Hematopoietic multipotent progenitor cell treated with erythropoietin and hydrocortisone succinate and interleukin-3 and kit ligand, for 15 days (in vitro differentiated cells): ENCODE results near the gene PIM2.

ENCODE experiments used
- DNase-seq: peaks from one replicate; pipeline ENCODE4 v3.0.0-alpha.2; 2015; ENCODE audit warnings: low spot score

The PIM2 gene

GRCh38 chrX:48935301-48935670, 16.5 kb upstream of the PIM2 start:
- DNase-seq: no peak

- no peak for DNase-seq
These were observed 15.9 kb upstream of the PIM2 start for GRCh38 chrX:48934581-48935300.

- no peak for DNase-seq
These were observed 14.9 kb upstream of the PIM2 start for GRCh38 chrX:48933757-48934156.

- no peak for DNase-seq
These were observed 9.0 kb upstream of the PIM2 start for GRCh38 chrX:48927736-48928382.

- DNase-seq: no peak
These were observed 8.3 kb upstream of the PIM2 start for GRCh38 chrX:48927123-48927522.

- DNase-seq: no peak
These were observed 5.4 kb upstream of the PIM2 start for GRCh38 chrX:48924270-48924669.

GRCh38 chrX:48923771-48924170, 4.9 kb upstream of the PIM2 start:
- no peak for DNase-seq

GRCh38 chrX:48920718-48921104, 1.9 kb upstream of the PIM2 start:
- DNase-seq: no peak

- peak; percentile 75 for DNase-seq
These were observed 1.3 kb upstream of the PIM2 start for GRCh38 chrX:48919947-48920717.

GRCh38 chrX:48919360-48919841, 577 bp upstream of the PIM2 start:
- no peak for DNase-seq

- peak; percentile 11 for DNase-seq
These were observed 552 bp downstream of the PIM2 start for GRCh38 chrX:48918301-48918642.

- DNase-seq: peak; percentile 92
These were observed 1.5 kb downstream of the PIM2 start for GRCh38 chrX:48917139-48918001.

GRCh38 chrX:48914593-48915493, 4.0 kb downstream of the PIM2 start:
- no peak for DNase-seq

- no peak for DNase-seq
These were observed 5.0 kb downstream of the PIM2 start for GRCh38 chrX:48913605-48914366.

- peak; percentile 79 for DNase-seq
These were observed 7.2 kb downstream of the PIM2 start, which contains the start of gene SLC35A2 for GRCh38 chrX:48911412-48912182. TSS of gene SLC35A2 (minus strand) at chrX:48911646. CDS start at chrX:48911636, 10 bp downstream.

- DNase-seq: peak; percentile 17
These were observed 7.9 kb downstream of the PIM2 start for GRCh38 chrX:48910926-48911411.

- DNase-seq: no peak
These were observed 9.0 kb downstream of the PIM2 start for GRCh38 chrX:48909703-48910294.

- no peak for DNase-seq
These were observed 10.2 kb downstream of the PIM2 start for GRCh38 chrX:48908600-48908999.
